Measurements from ENCODE around the gene CSN2.

GRCh38 chr4:69910016-69910782 is 55.3 kb downstream of the CSN2 start:
- TF ChIP-seq GATA2 (IDR thresholded peaks at IDR 0.05; ENCODE audit: low read depth, low read length): no peak
- no peak for TF ChIP-seq GATA3 (IDR thresholded peaks at IDR 0.05; ENCODE audit: low read depth, low read length)

All from SH-SY5Y (cell line).